Thyroid gland (tissue), 4 donors: ENCODE measurements around the gene SBK3. TPM values are rescaled to one million over a fixed set of nuclear protein-coding genes. Genes with fewer than 3 reads are reported as not detected.

Experiments used
- DNase-seq, 2 donors: peaks; one replicate each; pipeline ENCODE4 v3.0.0-alpha.2; 2019
- H3K27ac ChIP-seq, 3 donors: fragments of 200-600 bp; sonication (generic); 1 replicate in 2 of 3; 2 replicates in 1 of 3; pipeline ENCODE4 v1.5.1; 2016 to 2019; ENCODE audit warnings: mild to moderate bottlenecking in 1 of 3, moderate library complexity in 1 of 3
- H3K27me3 ChIP-seq: fragments of 200-600 bp; sonication (generic); one replicate; pipeline ENCODE4 v1.5.1; 2019
- H3K36me3 ChIP-seq, 2 donors: fragments of 200-600 bp; sonication (generic); one replicate each; pipeline ENCODE4 v1.5.1; 2016 to 2019
- H3K4me1 ChIP-seq, 2 donors: fragments of 200-600 bp; sonication (generic); one replicate each; pipeline ENCODE4 v1.5.1; 2017 to 2019
- H3K4me3 ChIP-seq, 3 donors: fragments of 200-600 bp; sonication (generic); replicated peaks in 1 of 3; 1 replicate in 2 of 3; 2 replicates in 1 of 3; pipeline ENCODE4 v1.5.1; 2016; ENCODE audit warnings: mild to moderate bottlenecking in 1 of 3
- H3K9me3 ChIP-seq: fragments of 200-600 bp; sonication (generic); one replicate; pipeline ENCODE4 v1.5.1; 2017
- POLR2A ChIP-seq, 2 donors: fragments of 450-650 bp; IDR thresholded peaks; one replicate each; pipeline ENCODE4 v1.6.1; 2017; ENCODE audit warnings: antibody characterized with exemption in 2 of 2, mild to moderate bottlenecking in 2 of 2, moderate library complexity in 1 of 2
- WGBS, 2 donors: methylation state at CpG; one replicate each; pipeline ENCODE4 v1.1.5; 2017; 5-methylcytosine and 5-hydroxymethylcytosine counted together
- intact Hi-C: fragments of 100-400 bp; cut with DNase I; formaldehyde crosslinking; loops from one replicate; pipeline ENCODE4 v1.15.1; 2023
- total RNA-seq, 4 donors: library from RNA; depleted of rRNA; stranded (reverse); fragments of >200 nt; gene quantifications; one replicate each; pipeline ENCODE4 v1.2.3, GENCODE V29; 2016
- TF ChIP-seq, protein P1 (sequence below), 6 experiments: fragments of 200-600 bp in 3 of 6; fragments of 450-650 bp in 3 of 6; sonication (generic) in 3 of 6; IDR thresholded peaks; one replicate each; pipeline ENCODE4 v1.5.1; 2016 to 2019; ENCODE audit warnings: antibody characterized with exemption in 6 of 6, mild to moderate bottlenecking in 2 of 6, inconsistent platforms in 1 of 6, moderate library complexity in 1 of 6

The SBK3 gene
- total RNA-seq, 4 donors from 2014 or later: 0.94 to 14.8 TPM; not detected in 2

DNA sequence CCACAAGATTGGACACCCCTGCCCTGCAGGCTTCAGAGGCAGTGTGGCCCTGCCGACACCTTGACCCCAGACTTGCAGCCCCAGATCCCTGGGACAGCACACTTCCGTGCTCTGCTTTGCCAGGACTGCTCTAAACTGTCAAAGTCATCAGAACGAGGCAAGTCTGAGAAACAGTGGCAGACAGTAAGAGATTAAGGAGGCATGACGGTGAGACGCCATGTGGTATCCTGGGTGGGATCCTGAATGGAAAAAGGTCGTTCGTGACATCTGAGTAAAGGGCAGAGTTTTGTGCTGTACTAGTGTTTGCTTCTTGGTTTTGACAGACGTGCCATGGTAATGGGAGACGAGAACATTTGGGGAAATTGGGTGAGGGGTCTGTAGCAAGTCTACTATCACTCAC, 21.5 kb upstream of the SBK3 start:
- no peaks in the 10 kb centered on the region for H3K4me1 ChIP-seq
- DNase-seq: no peak
- H3K27ac ChIP-seq: no peak overlapping the region
- WGBS, 2 donors: 44 to 57% methylated on average over 9 of the region's 9 CpGs
- TF ChIP-seq, protein P1, sequence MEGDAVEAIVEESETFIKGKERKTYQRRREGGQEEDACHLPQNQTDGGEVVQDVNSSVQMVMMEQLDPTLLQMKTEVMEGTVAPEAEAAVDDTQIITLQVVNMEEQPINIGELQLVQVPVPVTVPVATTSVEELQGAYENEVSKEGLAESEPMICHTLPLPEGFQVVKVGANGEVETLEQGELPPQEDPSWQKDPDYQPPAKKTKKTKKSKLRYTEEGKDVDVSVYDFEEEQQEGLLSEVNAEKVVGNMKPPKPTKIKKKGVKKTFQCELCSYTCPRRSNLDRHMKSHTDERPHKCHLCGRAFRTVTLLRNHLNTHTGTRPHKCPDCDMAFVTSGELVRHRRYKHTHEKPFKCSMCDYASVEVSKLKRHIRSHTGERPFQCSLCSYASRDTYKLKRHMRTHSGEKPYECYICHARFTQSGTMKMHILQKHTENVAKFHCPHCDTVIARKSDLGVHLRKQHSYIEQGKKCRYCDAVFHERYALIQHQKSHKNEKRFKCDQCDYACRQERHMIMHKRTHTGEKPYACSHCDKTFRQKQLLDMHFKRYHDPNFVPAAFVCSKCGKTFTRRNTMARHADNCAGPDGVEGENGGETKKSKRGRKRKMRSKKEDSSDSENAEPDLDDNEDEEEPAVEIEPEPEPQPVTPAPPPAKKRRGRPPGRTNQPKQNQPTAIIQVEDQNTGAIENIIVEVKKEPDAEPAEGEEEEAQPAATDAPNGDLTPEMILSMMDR (IDR thresholded peaks at IDR 0.05): no peak
- no peak for TF ChIP-seq POLR2A (IDR thresholded peaks at IDR 0.05)
- no peaks in the 10 kb centered on the region for H3K9me3 ChIP-seq
- intact Hi-C loops: no loop called here
- no peaks in the 10 kb centered on the region for H3K36me3 ChIP-seq
- no peaks in the 10 kb centered on the region for H3K27me3 ChIP-seq
- H3K4me3 ChIP-seq: no peak overlapping the region

DNA sequence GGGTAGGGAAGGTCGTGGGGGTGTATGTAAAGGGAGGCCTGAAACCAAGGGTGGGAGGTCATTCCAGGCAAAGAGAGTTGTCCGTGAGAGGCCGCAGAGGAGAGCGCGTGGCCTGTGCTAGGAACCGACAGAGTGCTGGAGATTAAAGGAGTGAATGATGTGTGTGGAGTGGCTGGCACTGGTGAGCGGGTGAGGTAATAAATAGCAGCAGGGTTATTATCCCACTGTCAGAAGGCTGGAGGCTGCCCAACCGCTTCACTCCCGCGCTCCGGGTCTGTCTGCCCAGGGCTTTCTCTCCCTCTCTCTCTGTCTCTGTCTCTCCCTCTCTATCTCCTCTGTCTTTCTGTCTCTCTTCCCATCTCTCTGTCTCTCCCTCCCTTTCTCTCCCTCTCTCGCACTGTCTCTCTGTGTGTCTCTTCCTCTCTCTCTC, 17.9 kb upstream of the SBK3 start:
- intact Hi-C loops: no loop called here
- no peaks in the 10 kb centered on the region for H3K9me3 ChIP-seq
- H3K4me1 ChIP-seq: peaks cover 2 to 4% of the 10 kb centered on the region in 2 donors
- no peak for DNase-seq
- H3K4me3 ChIP-seq: no peak overlapping the region
- no peaks in the 10 kb centered on the region for H3K27me3 ChIP-seq
- H3K27ac ChIP-seq: no peak overlapping the region
- no peak for TF ChIP-seq POLR2A (IDR thresholded peaks at IDR 0.05)
- TF ChIP-seq, protein P1 (IDR thresholded peaks at IDR 0.05): no peak
- 66 to 68% methylated on average over 12 of the region's 12 CpGs for WGBS, 2 donors
- H3K36me3 ChIP-seq: no peaks in the 10 kb centered on the region

DNA sequence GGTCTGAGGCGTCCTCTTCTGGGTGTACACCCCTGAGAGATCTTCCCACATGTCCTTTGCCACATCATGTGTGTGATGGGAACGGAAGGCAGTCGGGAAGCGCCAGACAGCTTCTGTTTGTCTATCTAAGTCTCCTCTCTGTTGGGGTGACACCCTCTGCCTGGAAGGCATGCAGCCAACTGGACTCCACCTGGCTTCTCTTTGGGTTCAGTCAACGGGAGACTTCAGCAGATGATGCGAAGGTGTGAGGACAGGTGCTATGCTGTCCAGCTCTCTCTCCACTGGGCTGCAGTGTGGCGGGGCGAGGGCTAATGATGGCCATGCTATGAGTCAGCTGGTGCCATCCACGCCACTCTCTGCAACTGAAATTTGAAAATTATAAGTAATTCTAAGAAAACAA, 14.3 kb upstream of the SBK3 start:
- H3K4me3 ChIP-seq: no peak overlapping the region

DNA sequence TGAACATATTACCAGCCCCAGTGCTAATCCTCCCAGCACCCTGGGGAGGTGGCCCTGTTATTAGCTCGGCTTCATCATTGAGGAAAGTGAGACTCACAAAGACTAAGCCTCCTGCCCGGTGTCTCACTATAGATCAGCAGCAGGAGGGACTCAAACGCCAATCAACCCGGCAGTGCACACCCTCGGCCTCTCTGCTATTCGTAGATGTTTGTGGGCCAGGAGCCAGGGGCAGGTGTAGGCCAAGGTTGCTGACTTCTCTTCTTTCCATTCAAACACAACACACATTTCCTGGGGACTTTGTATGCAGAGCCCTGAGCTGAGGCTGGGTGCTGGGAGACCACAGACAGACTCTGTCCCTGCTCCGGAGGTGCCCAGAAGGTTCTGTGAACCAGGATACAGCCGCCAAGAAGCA, 9.4 kb upstream of the SBK3 start:
- Histone ChIP-seq H3K4me3 (no peak overlapping the region), H3K9me3 (no peaks in the 10 kb centered on the region), H3K27me3 (no peaks in the 10 kb centered on the region), H3K27ac (no peak overlapping the region), H3K36me3 (no peaks in the 10 kb centered on the region), H3K4me1 (peaks cover 18 to 19% of the 10 kb centered on the region in 2 donors)
- WGBS, 2 donors: 77 to 78% methylated on average over 3 to 8 of the region's 8 CpGs
- DNase-seq: no peak
- TF ChIP-seq POLR2A (IDR thresholded peaks at IDR 0.05): no peak
- TF ChIP-seq, protein P1 (IDR thresholded peaks at IDR 0.05): no peak
- intact Hi-C loops: no loop called here

More for the DNA sequence above, 14.3 kb upstream of the SBK3 start:
- TF ChIP-seq POLR2A (IDR thresholded peaks at IDR 0.05): no peak
- TF ChIP-seq, protein P1 (IDR thresholded peaks at IDR 0.05): no peak
- DNase-seq: no peak
- no peaks in the 10 kb centered on the region for H3K36me3 ChIP-seq
- H3K27me3 ChIP-seq: no peaks in the 10 kb centered on the region
- peaks cover 4 to 7% of the 10 kb centered on the region in 2 donors for H3K4me1 ChIP-seq
- intact Hi-C loops: no loop called here
- no peak overlapping the region for H3K27ac ChIP-seq
- H3K9me3 ChIP-seq: no peaks in the 10 kb centered on the region
- 84% methylated on average over 9 of the region's 9 CpGs for WGBS, 2 donors

DNA sequence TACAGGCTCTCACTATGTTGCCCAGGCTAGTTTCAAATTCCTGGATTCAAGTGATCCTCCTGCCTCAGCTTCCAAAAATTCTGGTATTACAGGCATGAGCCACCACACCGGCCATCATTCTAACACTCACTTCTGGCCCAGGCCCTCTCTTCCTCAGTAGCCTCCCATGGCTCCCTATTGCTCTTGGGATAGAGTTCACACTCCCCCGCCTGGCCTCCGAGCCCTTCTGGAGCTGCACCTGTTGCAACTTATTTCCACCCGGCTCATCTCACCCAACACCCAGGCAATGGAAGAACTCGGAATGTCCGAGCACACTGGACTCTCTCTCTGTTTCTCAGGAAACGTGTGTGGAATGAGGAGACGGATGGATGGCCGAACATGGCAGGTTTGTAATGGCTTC, 9.0 kb upstream of the SBK3 start:
- Histone ChIP-seq H3K36me3 (no peaks in the 10 kb centered on the region), H3K4me3 (no peak overlapping the region), H3K27ac (no peak overlapping the region), H3K9me3 (no peaks in the 10 kb centered on the region), H3K27me3 (no peaks in the 10 kb centered on the region), H3K4me1 (peaks cover 22% of the 10 kb centered on the region in 2 donors)
- no peak for TF ChIP-seq POLR2A (IDR thresholded peaks at IDR 0.05)
- TF ChIP-seq, protein P1 (IDR thresholded peaks at IDR 0.05): no peak
- WGBS, 2 donors: 94 to 99% methylated on average over 9 of the region's 9 CpGs
- intact Hi-C loops: no loop called here
- no peak for DNase-seq
